NB4 (cell line): ENCODE measurements around the gene DLG1.

ENCODE experiments used
- CTCF ChIP-seq: IDR thresholded peaks from one replicate; pipeline ENCODE4 v1.5.1; 2012; ENCODE audit warnings: low read depth, low read length
- POLR2A ChIP-seq: IDR thresholded peaks from 2 replicates; pipeline ENCODE4 v1.6.1; 2011; ENCODE audit warnings: mild to moderate bottlenecking; ENCODE audit not compliant: insufficient read length; ENCODE audit errors: extremely low read depth

GRCh38 chr3:197328198-197328597 is 29.8 kb upstream of the DLG1 start:
- no peak for TF ChIP-seq CTCF
- TF ChIP-seq POLR2A = no peak
